Breast epithelium (tissue), 3 donors: ENCODE results near the gene SRPRB.

Experiments used
- CTCF ChIP-seq, 3 donors: fragments of 450-650 bp; IDR thresholded peaks; one replicate each; pipeline ENCODE4 v1.5.1; 2016 to 2017; ENCODE audit warnings: antibody characterized with exemption in 3 of 3, mild to moderate bottlenecking in 3 of 3, moderate library complexity in 3 of 3
- POLR2A ChIP-seq: fragments of 450-650 bp; IDR thresholded peaks from one replicate; pipeline ENCODE4 v1.6.1; 2016; ENCODE audit warnings: antibody characterized with exemption, mild to moderate bottlenecking, moderate library complexity

GRCh38 chr3:133815386-133815785, 9.8 kb downstream of the SRPRB start:
- TF ChIP-seq POLR2A (no peak), CTCF (IDR thresholded peaks at IDR 0.05) (no peak)
